ENCODE measurements around the gene TMEM221.

The TMEM221 gene

GRCh38 chr19:17419621-17420474, 28.6 kb downstream of the TMEM221 start, which contains the start of gene MVB12A (continued):
- TF ChIP-seq ZNF692 (tag by site-specific recombination; IDR thresholded peaks at IDR 0.05): 0 out of 2 replicates have a peak, but pooled peaks have one; percentile 14
- TF ChIP-seq PRDM6 (tag by site-specific recombination; IDR thresholded peaks at IDR 0.05): no peak
- no peak for TF ChIP-seq ZNF449 (tag by site-specific recombination; IDR thresholded peaks at IDR 0.05)
- no peak for TF ChIP-seq ZNF416 (tag by site-specific recombination; IDR thresholded peaks at IDR 0.05)
- TF ChIP-seq ZFP69B (tag by site-specific recombination; IDR thresholded peaks at IDR 0.05): peak; percentile 56; the same call in 1 of the 2 replicates
- TF ChIP-seq ZNF335 (tag by site-specific recombination; conservative IDR thresholded peaks at IDR 0.05): peak; percentile 59
- peak; percentile 90 for TF ChIP-seq ZNF518A (tag by site-specific recombination; conservative IDR thresholded peaks at IDR 0.05; ENCODE audit: low read depth)
- no peak for TF ChIP-seq ZNF548 (tag by site-specific recombination; IDR thresholded peaks at IDR 0.05)
- peak; percentile 91 for TF ChIP-seq ZNF629 (tag by site-specific recombination; IDR thresholded peaks at IDR 0.05)
- peak; percentile 39; the same call in 1 of the 2 replicates for TF ChIP-seq ZBTB20 (tag by site-specific recombination; IDR thresholded peaks at IDR 0.05)
- peak; percentile 98 for TF ChIP-seq ZBTB26 (tag by site-specific recombination; optimal IDR thresholded peaks at IDR 0.05)
- TF ChIP-seq ZNF654 (tag by site-specific recombination; IDR thresholded peaks at IDR 0.05; ENCODE audit: low read depth): no peak

- ChIA-PET CTCF (interaction anchor here (0.6 to 1.2 kb wide), 6 partner anchors 18 to 909 kb away, joined by 3 to 7 read pairs (median 4); no protein-coding TSS in a partner anchor), POLR2A (interaction anchor here (0.6 to 1.6 kb wide), 21 partner anchors 8 to 440 kb away, joined by 3 to 12 read pairs (median 5); partner anchors contain the start of genes BST2, PGLS, RPL18A and SLC27A1)
- Histone ChIP-seq H3K4me3 (ENCODE audit: low read depth, low read length) (peak overlapping the region; percentile 48), H3K9me3 (ENCODE audit: control insufficient read depth, insufficient read depth, low read depth, low read length) (no peaks in the 10 kb centered on the region), H3K27ac (ENCODE audit: extremely low read depth, low read depth, low read length) (peak overlapping the region; percentile 37), H3K36me3 (ENCODE audit: control insufficient read depth in 2 of 2, insufficient read depth in 1 of 2, low read length in 2 of 2) (peaks cover 4 to 6% of the 10 kb centered on the region in 2 experiments; a peak in 2 of 3 replicates), H3K4me1 (ENCODE audit: control insufficient read depth, insufficient read depth, low read length) (no peaks in the 10 kb centered on the region; the same call in 1 of the 2 replicates)
- TF ChIP-seq KLF1 (tag by site-specific recombination; IDR thresholded peaks at IDR 0.05) (0 out of 2 replicates have a peak, but pooled peaks have one; percentile 33), ZFP41 (tag by site-specific recombination; IDR thresholded peaks at IDR 0.05; ENCODE audit: borderline replicate concordance) (no peak), ZNF692 (tag by site-specific recombination; IDR thresholded peaks at IDR 0.05) (no peak), ZSCAN30 (tag by site-specific recombination; IDR thresholded peaks at IDR 0.05) (peak; percentile 82; the same call in 1 of the 2 replicates), KLF16 (tag by site-specific recombination; IDR thresholded peaks at IDR 0.05) (no peak; the same call in 1 of the 2 replicates), ZNF350 (tag by site-specific recombination; IDR thresholded peaks at IDR 0.05) (no peak), ZNF830 (tag by site-specific recombination; IDR thresholded peaks at IDR 0.05; ENCODE audit: low read depth) (no peak), ZSCAN23 (tag by site-specific recombination; IDR thresholded peaks at IDR 0.05) (0 out of 2 replicates have a peak, but pooled peaks have one; percentile 42), ZNF561 (tag by site-specific recombination; IDR thresholded peaks at IDR 0.05; ENCODE audit: borderline replicate concordance) (peak; percentile 92; the same call in 1 of the 2 replicates), ZNF626 (tag by site-specific recombination; IDR thresholded peaks at IDR 0.05) (no peak)
These were observed 29.3 kb downstream of the TMEM221 start for GRCh38 chr19:17419154-17419620.

All from HEK293 (cell line).